HG03378 (cell line): ENCODE measurements around the gene GRIK5.

Experiments
- ATAC-seq: cut with Tn5 transposase; IDR thresholded peaks from one replicate; pipeline ENCODE4 v1.9.1; 2021; ENCODE audit warnings: mild to moderate bottlenecking, moderate library complexity; ENCODE audit not compliant: unreplicated experiment

The GRIK5 gene

DNA sequence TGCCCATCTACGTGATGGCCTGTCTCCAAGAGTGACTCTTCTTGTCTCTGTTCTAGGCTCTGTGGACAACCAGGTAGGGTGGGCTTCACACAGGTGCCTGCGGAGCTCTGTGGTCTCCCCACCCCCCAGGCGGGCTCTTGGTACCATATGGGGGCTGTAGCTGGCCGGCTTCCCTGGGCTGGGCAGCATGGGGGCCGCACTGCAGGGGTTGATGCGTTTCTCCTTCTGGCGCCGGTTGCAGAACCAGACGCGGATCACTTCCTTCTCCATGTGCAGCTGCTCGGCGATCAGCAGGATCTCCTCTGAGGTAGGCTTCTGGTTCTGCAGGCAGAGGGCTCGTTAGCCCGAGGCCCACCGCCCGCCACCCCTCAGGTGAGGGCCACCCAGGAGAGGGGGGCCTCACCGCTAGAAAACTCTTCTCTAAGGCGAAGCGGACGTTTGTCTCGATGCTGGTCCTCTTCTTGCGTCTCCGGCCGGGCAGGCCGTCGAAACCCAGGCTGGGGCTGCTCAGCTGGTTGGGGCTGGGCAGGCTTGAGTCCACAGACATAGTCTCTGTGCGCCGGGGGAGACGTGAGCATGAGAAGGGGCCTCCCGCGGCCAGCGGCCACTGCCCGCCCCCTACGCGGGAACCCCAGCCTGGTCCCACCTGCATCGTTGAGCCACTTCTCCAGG, 25.3 kb upstream of the GRIK5 start:
- no peak for ATAC-seq

DNA sequence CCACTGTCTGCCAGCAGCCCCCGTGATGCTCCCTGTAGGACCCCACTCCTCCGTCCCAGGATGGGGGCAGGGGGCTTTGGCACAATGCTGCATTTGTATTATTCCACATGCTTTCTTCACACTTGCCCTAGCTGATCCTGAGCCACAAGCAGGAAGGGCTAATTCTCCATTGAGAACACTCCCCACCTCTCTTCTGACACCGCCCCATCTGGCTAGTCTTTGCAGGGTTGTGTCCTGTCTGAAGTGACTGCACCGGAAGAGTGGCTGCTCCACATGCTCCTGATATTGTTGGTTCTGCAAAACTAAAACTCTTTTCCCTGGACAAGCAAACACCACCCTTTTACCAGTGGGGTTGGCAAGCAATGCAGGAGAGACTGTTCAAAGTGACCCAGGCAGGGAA, 23.9 kb upstream of the GRIK5 start:
- no peak for ATAC-seq

DNA sequence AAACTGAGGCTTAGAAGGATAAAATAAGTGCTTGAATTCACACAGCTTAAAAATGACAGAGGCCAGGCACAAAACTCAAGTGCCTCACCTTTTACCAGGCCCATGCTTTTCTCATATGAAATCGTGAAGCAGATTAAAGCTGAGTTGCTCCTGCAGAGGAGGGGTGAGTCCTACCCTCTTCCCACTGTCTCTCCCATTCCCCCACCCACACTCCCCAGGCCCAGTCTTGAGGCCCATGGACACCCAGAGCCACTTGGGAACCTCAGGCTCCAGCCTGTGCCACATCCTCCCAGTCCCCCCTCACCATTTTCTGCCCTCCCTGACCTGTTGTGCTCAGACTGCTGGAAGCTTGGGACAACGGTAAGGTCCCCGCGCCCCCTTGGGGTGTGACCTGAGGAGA, 23.5 kb upstream of the GRIK5 start:
- ATAC-seq, result no peak

DNA sequence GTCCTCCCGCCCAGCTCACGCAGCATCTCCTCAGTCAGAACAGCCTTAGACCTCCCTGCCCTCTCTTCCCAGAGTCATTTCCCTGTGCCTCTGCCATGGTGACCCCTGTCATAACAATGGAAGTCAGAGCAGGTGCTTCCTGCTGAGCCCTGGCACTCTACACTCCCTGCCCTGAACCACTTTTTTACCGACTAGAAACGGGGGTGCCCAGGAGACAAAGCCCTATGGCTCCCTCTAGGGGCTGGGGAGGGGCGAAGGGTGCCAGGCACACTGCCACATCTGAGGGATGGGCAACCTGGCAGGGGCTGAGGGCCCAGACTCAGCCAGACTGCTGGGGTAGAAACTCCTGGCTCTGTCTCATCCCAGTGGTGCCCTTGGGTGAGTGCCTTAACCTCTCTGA, 22.3 kb upstream of the GRIK5 start:
- ATAC-seq, result no peak

DNA sequence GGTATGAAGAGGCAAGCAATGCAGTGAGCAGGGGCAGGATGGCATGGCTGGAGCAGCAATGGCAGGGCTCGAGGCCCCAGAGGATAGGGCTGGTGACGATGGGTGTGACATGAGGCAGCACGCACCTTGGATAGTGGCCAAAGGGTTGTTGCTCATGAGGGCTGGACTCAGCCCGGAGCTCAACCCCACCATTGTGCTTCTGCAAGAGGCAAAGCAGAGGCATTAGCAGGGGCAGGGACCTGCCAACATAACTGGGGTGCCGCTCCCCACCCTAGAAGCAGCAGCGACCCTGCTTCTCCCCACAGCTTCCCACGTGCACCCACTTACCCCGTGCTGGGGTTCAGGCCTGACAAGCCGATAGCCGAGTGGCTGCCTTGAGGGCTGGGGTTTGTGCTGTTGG, 21.7 kb upstream of the GRIK5 start:
- ATAC-seq, result no peak

DNA sequence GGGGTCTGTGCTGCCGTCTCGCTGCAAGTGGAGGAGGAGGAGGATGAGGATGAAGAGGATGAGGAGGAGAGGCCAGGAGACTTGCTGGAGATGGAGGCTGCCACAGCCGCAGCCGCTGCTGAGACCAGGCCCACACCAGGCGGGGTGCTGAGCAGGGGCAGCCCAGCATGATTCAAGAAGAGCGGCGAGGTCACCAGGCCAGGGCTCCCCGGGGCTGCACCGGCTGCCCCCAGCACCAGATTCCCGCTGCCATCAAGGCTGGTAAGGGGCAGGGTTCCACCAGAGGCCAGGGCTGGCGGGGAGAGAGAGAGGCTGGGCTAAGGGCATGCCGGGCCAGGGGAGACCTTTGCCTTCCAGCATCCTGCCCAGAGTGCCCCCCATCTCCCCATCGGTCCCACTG, 21.3 kb upstream of the GRIK5 start:
- ATAC-seq, result no peak

DNA sequence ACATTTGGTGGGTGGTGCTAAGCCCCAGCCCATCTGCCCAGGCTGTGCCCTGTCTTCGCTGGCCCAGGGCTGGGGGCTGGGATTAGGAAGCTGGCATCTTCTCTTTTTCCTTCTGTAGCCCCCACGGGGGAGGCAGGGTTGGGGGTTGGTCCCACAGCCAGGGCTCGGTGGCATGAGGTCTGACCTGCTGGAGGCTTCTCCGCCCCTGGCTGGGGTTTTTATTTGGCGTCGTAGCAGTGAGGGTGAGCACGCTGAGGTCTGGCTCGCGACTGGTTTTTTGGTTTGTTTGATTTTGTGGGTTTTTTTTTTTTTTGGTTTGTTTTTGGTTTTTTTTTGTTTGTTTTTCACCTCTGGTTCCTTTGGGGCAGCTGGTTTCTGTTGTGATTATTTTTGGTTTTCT, 20.7 kb upstream of the GRIK5 start:
- ATAC-seq, result no peak

DNA sequence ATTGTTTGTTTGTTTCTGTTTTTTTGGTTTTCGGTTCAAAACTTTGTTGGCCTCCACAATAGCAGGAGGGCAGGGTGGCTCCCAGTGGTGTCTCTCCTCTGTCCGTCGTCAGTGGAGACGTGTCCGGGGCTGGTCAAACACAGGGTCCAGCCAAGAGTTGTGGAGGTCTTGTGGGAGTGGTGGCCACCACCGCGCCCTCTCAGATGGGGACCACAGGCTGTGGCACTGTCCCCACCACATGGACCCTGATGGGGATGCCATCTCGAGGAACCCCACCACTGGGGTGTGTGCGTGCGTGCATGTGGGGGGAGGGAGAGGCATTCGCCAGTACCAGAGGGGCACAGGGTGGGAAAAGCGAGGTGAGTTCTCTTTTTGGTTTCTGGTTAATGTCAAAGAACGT, 19.8 kb upstream of the GRIK5 start:
- no peak for ATAC-seq

DNA sequence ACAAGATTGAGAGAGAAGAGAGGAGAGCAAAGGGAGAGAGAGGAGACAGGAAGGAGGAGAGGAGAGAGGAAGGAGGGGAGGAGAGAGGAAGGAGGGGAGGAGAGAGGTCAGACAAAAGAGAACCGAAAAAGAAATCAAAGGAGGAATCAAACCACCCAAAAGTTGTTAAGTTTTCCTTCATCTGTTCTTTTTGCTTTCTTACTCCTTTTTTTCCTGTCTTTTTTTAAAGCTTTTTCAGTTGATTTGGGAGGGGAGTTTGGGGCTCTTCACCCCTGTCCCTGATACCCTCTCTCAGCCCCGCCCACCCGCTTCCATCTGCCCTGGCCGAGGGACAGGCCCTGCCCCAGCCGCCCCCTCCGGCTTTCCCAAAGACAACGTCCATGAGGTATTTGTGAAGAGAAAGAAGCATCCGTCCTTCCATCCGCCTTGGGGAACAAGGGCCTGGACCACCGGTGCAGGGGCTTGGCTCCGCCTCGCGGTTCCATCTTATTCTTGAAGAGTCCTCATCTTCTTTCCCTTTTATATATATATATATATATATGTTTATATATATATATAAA, 19.3 kb upstream of the GRIK5 start:
- ATAC-seq, result no peak

DNA sequence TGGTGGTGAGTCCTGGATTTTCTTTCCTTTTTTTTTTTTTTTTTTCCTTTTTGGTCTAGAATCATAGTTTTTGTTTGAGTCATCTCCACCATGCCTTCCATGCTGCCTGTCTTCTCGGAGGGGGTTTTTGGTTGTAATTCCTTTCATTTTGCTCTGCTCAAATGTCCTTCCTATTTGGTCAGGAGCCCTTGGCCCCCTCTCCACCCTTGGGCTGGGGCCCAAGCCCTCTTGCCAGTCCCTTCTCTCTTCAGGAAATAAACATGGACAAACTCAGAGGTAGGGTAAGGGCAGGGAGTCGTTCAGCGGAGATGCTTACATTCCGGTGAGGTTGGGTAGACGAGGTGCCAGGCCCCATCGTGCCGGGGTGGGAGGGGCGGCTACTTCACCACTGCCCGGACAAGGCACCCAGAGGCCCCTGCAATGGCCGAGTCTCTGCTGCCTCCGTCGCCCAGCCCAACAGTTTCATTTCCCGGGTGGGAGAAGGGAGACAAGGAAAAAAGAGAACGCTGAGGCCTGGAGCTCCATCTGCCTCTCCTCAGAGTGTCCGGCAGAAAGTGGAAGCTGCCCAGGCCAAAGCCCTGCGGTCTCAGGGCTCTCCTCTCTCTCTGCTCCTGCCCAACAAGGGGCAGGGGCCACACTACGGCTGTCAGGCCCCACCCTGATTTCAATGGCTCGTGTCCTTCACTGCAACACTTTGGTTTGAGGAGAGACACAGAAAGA, 18.6 kb upstream of the GRIK5 start:
- ATAC-seq, result no peak

DNA sequence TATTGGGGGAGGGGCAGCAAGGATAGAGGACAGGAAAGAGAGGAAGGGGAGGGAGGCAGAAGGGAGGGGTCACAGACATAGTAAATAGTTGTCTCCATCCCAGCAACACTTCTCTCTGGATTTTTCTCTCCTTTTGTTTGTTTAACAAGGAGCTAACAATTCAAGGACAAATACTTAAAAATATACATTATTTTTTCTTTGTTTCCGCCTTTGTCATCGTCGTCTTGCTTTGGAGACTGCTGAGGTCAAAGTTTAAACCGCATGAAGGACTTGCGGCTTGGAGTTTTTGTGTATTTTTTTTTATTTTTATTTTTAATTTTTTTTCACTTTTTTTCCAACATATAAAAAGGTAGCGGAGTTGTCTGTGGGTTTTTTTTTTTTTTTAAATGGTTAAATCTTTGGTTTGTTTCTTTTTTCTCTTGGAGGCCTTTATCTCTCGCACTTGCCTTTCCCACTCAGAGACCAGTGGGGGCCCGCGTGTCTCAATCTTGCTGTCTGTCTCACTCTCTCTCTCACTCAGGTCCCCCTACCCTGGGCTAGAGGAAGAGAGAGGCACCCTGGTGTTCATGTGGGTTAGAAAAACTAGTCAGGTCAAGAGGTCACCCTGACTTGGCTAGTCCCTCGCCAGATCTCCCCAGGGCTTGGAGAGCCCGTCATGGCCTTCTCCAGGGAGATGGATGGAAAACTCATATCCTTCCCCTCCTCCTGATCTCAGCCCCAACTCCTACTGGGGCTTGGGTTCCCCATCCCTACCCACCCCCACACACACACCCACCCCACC, 17.0 kb upstream of the GRIK5 start:
- no peak for ATAC-seq

DNA sequence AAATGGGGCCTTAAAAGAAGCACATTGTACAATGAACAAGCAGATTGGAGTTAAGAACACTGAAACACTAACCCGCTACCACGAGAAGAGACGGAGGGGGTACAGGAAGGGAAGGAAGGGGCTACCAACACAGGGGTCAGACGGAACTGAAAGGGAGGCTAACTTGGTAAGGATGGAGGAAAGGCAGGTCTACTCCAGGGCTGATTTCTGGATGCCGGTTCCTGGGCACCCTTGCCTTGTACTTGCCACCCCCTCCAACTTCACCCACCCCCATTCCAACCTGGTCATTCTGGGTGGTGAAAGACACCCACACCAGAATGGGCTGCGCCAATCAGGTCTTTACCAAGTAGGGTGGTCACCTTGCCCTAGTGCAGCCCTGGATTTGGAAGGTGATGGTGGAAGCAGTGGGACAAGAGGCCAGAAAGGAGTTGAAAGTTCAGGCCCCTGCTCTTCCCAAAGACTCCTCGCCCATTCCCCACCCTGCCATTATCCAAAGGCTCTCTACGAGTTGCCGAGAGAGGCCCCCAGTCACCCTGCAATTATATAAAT, 16.3 kb upstream of the GRIK5 start:
- no peak for ATAC-seq

DNA sequence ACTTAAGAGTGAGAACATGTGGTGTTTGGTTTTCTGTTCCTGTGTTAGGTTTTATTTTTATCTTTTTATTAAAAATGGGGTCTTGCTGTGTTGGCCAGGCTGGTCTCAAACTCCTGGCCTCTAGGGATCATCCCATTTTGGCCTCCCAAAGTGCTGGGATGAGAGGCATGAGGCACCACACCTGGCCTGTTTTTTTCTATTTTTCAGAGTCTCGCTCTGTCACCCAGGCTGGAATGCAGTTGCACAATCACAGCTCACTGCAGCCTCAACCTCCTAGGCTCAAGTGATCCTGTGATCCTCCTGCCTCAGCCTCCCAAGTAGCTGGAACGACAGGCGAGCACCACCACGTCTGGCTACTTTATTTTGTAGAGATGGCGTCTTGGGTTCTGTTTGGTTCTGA, 13.5 kb upstream of the GRIK5 start:
- no peak for ATAC-seq

DNA sequence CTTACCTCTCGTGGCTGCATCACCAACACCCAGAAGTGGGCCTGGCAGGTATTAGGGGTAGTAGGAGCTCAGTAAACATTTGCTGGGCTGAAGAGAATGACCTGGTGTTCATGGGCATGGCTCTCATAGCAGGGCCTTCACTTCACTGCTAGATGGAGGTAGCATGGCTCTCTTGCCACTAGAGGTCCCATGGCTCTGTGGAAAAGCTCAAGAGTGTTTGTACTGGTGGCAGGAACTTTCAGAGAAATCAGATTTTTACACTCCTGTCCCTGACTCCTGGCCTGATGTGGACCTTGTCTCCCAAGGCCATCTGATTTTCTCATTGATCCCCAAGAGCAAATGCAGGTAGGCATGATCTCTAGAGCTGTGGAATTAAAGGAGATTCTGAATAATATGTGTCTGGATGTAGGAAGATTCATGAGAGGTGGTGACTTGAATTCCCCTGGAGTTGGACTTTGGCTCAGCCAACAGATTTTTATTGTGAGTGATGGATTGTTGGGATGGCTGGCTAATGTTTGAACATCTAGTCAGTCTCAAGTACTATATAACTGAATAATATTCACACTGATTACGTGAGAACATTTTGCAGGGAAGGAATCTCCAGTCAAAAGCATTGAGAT, 11.7 kb upstream of the GRIK5 start:
- no peak for ATAC-seq

DNA sequence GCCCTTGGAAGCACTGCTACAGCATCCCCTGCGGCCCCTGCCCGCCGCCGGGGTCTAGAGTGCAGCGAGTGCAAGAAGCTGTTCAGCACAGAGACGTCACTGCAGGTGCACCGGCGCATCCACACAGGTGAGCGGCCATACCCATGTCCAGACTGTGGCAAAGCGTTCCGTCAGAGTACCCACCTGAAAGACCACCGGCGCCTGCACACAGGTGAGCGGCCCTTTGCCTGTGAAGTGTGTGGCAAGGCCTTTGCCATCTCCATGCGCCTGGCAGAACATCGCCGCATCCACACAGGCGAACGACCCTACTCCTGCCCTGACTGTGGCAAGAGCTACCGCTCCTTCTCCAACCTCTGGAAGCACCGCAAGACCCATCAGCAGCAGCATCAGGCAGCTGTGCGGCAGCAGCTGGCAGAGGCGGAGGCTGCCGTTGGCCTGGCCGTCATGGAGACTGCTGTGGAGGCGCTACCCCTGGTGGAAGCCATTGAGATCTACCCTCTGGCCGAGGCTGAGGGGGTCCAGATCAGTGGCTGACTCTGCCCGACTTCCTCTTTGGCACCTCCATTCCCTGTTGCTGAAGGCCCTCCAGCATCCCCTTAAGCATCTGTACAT, 10.9 kb upstream of the GRIK5 start:
- ATAC-seq, result no peak

DNA sequence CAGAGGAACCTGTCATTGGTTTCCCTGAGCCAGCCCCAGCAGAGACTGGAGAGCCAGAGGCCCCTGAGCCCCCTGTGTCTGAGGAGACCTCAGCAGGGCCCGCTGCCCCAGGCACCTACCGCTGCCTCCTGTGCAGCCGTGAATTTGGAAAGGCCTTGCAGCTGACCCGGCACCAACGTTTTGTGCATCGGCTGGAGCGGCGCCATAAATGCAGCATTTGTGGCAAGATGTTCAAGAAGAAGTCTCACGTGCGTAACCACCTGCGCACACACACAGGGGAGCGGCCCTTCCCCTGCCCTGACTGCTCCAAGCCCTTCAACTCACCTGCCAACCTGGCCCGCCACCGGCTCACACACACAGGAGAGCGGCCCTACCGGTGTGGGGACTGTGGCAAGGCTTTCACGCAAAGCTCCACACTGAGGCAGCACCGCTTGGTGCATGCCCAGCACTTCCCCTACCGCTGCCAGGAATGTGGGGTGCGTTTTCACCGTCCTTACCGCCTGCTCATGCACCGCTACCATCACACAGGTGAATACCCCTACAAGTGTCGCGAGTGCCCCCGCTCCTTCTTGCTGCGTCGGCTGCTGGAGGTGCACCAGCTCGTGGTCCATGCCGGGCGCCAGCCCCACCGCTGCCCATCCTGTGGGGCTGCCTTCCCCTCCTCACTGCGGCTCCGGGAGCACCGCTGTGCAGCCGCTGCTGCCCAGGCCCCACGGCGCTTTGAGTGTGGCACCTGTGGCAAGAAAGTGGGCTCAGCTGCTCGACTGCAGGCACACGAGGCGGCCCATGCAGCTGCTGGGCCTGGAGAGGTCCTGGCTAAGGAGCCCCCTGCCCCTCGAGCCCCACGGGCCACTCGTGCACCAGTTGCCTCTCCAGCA, 10.1 kb upstream of the GRIK5 start:
- ATAC-seq, result no peak

DNA sequence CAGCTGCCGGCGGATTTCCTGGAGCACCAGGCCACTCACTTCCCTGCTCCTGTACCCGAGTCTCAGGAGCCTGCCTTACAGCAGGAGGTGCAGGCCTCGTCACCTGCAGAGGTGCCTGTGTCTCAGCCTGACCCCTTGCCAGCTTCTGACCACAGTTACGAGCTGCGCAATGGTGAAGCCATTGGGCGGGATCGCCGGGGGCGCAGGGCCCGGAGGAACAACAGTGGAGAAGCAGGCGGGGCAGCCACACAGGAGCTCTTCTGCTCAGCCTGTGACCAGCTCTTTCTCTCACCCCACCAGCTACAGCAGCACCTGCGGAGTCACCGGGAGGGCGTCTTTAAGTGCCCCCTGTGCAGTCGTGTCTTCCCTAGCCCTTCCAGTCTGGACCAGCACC, 9.3 kb upstream of the GRIK5 start:
- no peak for ATAC-seq

DNA sequence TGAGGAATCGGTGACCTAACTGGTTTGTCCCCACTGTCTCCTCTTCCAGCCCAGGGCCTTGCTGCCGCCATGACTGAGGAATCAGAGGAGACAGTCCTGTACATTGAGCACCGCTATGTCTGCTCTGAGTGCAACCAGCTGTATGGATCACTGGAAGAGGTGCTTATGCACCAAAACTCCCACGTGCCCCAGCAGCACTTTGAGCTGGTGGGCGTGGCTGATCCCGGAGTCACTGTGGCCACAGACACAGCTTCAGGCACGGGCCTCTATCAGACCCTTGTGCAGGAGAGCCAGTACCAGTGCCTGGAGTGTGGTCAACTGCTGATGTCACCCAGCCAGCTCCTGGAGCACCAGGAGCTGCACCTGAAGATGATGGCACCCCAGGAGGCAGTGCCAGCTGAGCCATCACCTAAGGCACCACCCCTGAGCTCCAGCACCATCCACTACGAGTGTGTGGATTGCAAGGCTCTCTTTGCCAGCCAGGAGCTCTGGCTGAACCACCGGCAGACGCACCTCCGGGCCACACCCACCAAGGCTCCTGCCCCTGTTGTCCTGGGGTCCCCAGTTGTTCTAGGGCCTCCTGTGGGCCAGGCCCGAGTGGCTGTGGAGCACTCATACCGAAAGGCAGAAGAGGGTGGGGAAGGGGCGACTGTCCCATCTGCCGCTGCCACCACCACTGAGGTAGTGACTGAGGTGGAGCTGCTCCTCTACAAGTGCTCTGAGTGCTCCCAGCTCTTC, 8.7 kb upstream of the GRIK5 start:
- no peak for ATAC-seq

DNA sequence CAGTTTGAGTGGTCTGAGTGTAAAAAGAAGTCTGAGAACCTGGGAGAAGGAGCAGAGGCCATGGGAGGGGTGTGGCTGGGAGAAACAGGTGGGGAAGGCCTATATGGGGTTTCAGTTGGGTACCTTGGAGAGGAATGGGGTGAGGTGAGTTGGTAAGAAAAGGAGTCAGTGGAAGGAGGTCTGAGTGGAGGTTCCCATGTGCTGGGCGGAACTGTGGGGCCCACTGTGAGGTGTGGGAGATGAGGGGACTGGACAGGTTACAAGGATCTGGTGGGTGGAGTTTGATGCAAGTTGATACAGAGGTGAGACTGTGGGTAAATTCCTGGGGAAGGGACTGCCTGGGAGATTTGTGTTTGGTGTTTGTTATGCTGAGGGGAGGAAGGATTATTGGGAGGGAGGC, 8.1 kb upstream of the GRIK5 start:
- ATAC-seq, result no peak
